ENCODE data around the gene TLE1.

DNA sequence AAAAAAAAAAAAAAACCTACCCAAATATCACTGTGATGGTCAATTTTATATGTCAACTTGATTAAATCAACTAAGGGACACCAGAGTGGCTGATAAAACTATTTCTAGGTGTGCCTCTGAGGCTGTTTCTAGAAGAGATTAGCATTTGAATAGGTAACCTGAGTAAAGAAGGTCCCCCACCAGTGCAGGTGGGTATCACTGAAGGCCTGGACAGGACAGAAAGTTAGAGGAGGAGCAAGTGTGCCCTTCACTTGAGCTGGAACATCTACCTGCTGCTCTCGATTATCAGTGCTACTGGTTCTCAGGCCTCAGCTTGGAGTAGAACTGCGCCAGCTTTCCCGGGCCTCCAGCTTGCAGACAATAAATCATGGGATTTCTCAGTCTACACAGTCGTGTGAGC, 88.7 kb downstream of the TLE1 start:
- TF ChIP-seq, protein P1, sequence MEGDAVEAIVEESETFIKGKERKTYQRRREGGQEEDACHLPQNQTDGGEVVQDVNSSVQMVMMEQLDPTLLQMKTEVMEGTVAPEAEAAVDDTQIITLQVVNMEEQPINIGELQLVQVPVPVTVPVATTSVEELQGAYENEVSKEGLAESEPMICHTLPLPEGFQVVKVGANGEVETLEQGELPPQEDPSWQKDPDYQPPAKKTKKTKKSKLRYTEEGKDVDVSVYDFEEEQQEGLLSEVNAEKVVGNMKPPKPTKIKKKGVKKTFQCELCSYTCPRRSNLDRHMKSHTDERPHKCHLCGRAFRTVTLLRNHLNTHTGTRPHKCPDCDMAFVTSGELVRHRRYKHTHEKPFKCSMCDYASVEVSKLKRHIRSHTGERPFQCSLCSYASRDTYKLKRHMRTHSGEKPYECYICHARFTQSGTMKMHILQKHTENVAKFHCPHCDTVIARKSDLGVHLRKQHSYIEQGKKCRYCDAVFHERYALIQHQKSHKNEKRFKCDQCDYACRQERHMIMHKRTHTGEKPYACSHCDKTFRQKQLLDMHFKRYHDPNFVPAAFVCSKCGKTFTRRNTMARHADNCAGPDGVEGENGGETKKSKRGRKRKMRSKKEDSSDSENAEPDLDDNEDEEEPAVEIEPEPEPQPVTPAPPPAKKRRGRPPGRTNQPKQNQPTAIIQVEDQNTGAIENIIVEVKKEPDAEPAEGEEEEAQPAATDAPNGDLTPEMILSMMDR (IDR thresholded peaks at IDR 0.05) = no peak
- TF ChIP-seq POLR2A (IDR thresholded peaks at IDR 0.05; ENCODE audit: low read depth) (no peak), POLR2AphosphoS5 (IDR thresholded peaks at IDR 0.05) (no peak)
